GM19397 (cell line): ENCODE data around the gene GALNS.
"Not testable (repeated sequence)": the region's sequence is repeated elsewhere in the genome, so short reads cannot be mapped to it uniquely, and the experiment has no call there.

Source experiments
- ATAC-seq: cut with Tn5 transposase; IDR thresholded peaks from one replicate; pipeline ENCODE4 v1.9.1; 2021; ENCODE audit warnings: mild to moderate bottlenecking, moderate library complexity; ENCODE audit not compliant: unreplicated experiment

Gene GALNS

DNA sequence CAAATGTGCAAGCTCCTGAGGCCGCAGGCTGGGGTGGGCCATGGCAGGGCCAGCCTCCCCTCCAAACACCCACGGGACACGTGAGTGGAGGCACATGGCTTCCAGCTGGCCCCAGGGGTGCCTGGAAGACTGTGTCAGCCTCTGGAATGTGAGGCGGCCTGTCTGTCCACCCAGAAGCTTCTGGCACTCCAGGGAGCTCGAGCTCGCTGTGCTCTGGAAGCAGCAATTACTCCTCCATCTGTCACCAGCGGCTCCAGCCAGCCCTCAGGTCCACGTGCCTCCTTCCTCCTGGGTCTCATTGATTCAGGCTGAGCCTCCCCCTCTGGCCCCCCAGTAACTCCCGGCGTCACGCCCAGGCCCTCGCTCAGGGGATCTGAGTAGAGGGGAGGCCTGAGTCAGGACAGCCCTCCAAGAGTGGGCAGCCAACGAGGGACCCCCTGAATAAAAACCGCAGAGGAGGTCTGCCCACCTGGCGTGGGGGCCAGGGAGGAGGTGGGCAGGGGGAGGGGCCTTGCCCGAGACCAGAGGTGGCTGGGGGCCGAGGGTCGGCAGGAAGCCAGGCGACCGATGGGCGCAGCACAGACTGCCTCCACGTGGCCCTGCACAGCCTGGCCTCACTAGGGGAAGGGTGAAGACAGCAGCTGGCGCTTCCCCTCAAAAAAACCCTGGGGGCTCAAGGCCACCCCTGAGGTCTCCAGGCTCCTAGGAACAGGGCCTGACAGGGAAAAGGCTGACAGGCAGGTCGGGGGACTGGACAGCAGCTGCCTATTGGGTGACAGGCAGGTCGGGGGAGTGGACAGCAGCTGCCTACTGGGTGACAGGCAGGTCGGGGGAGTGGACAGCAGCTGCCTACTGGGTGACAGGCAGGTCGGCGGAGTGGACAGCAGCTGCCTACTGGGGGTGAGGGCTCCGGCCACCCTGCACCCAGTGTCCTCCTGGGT, 83.6 kb downstream of the GALNS start:
- no peak for ATAC-seq

GRCh38 chr16:88771781-88772180, 85.0 kb downstream of the GALNS start:
- ATAC-seq, result not testable (repeated sequence)

DNA sequence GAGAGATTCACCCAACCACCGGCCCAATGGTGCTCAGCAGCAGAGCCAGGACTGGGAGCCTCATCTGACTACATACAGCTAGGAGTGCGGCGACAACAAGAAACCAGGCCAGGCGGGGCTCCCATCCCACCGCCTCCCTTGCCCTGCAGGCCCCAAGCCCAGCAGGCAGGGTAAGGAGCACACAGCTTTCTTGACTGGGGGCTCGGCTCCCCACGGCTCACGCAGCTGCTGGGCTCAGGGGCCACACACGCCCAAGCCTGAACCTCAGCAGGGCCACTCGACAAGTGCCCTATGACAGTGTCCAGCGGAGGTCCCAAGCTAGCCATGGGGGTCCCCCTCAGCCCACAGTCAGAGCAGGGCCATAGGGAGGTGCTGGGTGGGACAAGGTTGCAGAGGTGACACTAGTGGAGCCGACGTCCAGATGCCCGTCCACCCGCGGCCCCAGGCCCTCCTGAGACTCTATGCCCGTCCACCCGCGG, 85.4 kb downstream of the GALNS start:
- no peak for ATAC-seq

GRCh38 chr16:88770461-88771293, 86.1 kb downstream of the GALNS start:
- ATAC-seq, result no peak

DNA sequence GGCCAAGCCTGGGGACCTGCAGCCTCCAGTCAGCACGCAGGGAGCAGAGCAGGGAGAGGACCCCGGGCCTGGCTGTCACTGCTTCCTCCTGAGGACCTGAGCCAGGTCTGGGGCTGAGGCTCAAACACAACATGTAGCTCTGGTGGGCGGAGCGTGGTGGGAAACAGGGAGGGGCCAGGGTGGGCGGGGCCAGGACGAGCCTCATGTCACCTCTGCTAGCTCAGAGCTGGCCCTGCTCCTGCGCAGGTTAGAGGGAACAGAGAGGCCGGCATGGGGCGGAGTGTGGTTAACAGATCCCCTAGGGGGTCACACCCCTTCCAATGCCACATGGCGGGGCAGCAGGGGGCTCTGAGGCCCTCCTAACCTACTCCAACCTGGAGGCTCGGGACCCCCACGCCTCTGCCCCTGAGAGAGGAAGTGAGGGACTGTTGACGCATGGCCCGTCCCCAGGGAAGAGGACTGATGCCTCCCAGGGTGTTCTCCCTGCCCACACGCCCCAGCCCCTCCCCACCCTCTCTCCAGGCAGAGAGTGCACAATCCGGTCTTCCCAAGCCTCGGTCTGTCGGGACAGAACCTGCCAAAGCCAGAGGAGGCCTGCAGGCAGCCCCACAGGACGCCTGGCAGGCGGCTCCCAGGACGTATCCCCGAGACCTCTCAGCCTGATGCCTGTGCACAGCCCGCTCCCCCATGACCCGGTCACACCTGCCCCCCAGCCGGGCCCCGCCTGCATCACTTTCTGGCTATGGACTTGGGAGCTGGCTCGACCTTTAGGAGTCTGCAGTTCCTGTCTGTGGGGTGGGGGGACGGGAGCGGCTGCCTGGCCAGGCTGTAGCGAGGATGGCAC, 86.9 kb downstream of the GALNS start:
- ATAC-seq, result no peak

DNA sequence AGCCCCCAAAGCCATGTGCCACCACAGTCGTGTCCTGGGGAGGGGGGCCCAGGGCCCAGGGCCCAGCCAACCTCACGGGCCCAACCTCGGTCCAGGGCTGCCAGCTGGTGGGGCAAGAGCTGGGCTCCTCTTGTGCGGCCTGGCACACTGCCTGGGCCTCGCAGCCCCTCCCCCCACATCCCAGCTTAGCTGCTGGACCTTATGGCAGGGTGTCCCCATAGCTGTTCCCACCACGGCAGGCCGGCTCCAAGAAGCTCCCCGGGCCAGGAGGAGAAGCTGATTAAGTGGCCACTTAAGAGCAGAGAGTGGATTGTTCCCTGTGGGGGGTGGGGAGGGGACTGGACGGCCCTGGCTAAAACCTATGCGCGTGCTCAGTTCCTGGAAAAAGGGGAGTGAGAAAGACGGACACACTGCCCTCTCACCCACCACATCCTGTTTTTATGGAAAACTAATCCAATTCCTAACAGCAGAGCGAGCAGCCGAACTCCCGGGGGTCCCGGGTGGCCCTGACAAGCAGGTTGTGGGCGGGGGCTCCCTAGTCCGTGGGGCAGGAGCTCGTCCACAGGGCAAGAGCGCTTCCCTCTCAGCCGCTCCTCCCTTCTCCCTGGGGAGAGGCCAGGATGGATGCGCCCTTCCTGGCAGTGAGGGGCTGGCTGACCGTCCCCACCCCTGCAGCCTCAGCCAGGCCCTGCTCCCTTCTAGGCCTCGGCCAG, 88.5 kb downstream of the GALNS start:
- no peak for ATAC-seq

DNA sequence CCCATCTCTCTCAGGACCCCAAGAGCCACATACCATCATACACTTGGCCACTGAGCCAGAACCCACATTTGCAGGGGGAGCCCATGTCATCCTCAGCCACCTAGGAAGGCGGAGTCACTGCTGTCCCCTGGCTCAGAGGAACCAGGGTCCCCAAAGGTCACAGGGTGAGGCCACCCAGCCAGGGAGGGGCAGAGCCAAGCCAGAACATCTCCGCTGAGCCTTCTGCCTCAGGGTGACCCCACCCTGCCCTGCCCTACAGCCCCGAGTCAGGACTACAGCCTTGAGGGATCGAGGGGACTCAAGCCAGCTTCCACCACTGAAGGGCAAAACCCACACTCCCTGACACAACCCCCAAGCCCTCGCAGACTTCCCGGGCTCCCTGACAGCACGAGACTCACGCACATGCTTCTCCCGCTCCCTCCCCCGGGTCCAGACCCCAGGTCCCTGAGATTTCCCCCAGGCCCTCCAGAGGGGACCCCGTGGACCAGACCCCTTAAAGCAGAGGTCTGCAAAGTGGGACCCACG, 89.1 kb downstream of the GALNS start:
- ATAC-seq, result no peak

- ATAC-seq, result no peak
These were observed 89.8 kb downstream of the GALNS start for GRCh38 chr16:88766975-88767374.

DNA sequence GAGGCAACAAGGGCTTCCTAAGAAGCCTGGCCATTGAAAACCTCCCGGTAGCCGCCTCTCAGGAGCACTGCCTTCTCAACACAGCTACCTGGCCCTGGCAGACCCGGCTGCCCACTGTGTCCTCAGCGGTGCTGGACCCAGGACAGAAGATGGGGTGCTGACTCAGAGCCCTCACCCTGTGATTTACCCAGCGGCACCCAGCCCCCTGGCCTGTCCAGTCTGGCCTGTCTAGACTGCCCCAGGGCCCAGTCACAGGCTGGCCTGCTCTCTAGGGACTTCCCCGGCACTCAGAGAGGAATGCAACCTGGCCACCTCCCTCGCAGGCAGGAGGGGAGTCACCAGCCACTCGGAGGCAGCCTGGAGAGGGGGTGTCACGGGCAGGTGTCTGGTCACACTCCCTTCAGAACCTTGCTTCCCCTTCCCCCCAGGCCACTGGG, 91.8 kb downstream of the GALNS start:
- ATAC-seq, result no peak

DNA sequence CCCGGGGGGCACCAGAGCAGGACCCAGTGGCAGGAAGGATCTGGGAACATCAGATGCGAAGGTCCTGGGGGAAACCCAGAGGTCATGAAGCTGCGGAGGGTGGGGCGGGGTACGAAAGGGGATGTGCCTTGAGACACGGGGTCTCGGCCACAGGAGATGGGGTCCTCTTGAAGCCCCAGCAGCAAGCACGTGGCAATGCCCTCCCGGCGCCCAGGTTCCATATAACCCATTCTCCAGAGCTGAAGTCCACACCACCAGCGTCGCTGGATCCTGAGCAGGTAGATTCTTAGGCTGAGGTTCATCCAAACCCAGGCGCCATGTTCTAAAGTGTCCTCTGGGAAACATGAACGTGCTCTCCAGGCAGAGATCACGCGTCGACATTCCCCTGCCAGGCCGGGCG, 92.7 kb downstream of the GALNS start:
- no peak for ATAC-seq
